HG03095 (cell line): ENCODE data around the gene TLK1.
A peak's percentile ranks its signal among the peaks of the same experiment; 100 is the strongest.
"Not testable (repeated sequence)": the region's sequence is repeated elsewhere in the genome, so short reads cannot be mapped to it uniquely, and the experiment has no call there.

Source experiments
- ATAC-seq: cut with Tn5 transposase; IDR thresholded peaks from one replicate; pipeline ENCODE4 v1.9.1; 2021; ENCODE audit warnings: moderate library complexity; ENCODE audit not compliant: unreplicated experiment

TLK1 gene

GRCh38 chr2:171169839-171170238, 9.1 kb upstream of the TLK1 start:
- ATAC-seq = no peak

- ATAC-seq = no peak
Observed at GRCh38 chr2:171169333-171169732, 8.6 kb upstream of the TLK1 start.

GRCh38 chr2:171167352-171167997, 6.8 kb upstream of the TLK1 start:
- no peak for ATAC-seq

GRCh38 chr2:171166328-171166983, 5.8 kb upstream of the TLK1 start:
- ATAC-seq = no peak

- ATAC-seq = no peak
Observed at GRCh38 chr2:171165967-171166327, 5.3 kb upstream of the TLK1 start.

- no peak for ATAC-seq
Observed at GRCh38 chr2:171163261-171163660, 2.6 kb upstream of the TLK1 start.

- ATAC-seq = not testable (repeated sequence)
Observed at GRCh38 chr2:171162522-171163197, 2.0 kb upstream of the TLK1 start.

GRCh38 chr2:171160956-171161740, 455 bp upstream of the TLK1 start:
- ATAC-seq = peak; percentile 51

- ATAC-seq = no peak
Observed at GRCh38 chr2:171159372-171160118, 1.1 kb downstream of the TLK1 start.

GRCh38 chr2:171158790-171159371, 1.8 kb downstream of the TLK1 start:
- no peak for ATAC-seq

GRCh38 chr2:171158036-171158789, 2.5 kb downstream of the TLK1 start:
- no peak for ATAC-seq

GRCh38 chr2:171157109-171157500, 3.6 kb downstream of the TLK1 start:
- no peak for ATAC-seq

GRCh38 chr2:171154348-171154747, 6.3 kb downstream of the TLK1 start:
- no peak for ATAC-seq

- no peak for ATAC-seq
Observed at GRCh38 chr2:171150694-171151285, 9.9 kb downstream of the TLK1 start.

GRCh38 chr2:171149986-171150693, 10.6 kb downstream of the TLK1 start:
- no peak for ATAC-seq

GRCh38 chr2:171149171-171149938, 11.3 kb downstream of the TLK1 start:
- no peak for ATAC-seq

- no peak for ATAC-seq
Observed at GRCh38 chr2:171147081-171147480, 13.6 kb downstream of the TLK1 start.

GRCh38 chr2:171146633-171147032, 14.1 kb downstream of the TLK1 start:
- peak; percentile 48 for ATAC-seq
